ENCODE data around the gene RACK1. TPM values are rescaled to one million over a fixed set of nuclear protein-coding genes. Genes with fewer than 3 reads are reported as not detected.

The RACK1 gene
- polyA plus RNA-seq, 2 of the 4 experiments (the other 2 are of a cell fraction) = 2,590 to 3,139 TPM

DNA sequence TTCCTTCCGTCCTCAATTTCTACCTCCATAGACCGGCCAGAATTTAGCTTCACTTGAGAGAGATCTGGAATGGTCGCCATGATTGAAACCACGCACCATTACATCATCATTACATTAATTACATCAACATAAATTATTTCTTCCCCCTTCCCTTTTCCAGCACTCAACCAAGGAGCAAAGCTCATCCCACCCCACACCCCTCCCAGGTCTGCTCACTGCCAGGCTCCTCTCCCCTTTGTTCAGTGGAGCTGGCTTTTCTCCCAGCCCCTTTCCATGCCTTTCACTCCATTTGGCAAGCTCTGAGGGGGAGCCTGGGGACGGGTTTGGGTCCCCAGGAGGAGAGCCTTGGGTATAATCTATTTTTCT lies 8.4 kb downstream of the RACK1 start:
- no peak for DNase-seq (ENCODE audit: low read depth in 1 of 2, low spot score in 1 of 2)

DNA sequence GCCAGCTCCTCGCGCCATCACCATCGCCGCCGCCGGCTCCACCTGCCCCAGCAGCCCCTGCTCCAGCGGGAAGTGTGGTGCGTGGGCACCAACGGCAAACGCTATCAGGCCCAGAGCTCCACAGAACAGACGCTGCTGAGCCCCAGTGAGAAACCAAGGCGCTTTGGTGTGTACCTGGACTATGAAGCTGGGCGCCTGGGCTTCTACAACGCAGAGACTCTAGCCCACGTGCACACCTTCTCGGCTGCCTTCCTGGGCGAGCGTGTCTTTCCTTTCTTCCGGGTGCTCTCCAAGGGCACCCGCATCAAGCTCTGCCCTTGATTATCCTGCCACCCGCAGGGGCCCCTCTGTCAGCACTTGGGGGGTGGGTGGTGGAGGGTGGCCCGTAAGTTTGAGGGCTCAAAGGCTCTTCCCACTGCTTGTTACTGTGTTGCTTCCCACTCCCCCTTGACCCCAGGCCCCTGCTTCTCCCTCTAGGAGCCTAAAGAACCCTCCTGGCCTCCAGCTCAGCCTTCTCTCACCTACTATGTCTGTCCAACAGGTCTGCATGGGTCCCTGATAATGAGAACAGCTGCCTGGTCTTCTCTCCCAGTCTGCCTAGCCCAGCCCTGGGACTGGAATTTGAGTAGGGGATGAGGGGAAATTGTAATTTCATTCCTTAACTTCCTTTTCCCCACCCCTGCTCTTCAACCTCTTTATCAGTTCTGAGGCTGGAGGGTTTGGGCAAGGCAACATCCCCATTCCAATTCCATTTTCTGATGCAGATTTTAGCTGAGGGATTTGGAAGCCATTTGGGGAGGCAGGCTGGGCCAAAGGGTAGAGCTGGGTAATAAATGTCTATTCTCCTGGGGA lies 9.0 kb downstream of the RACK1 start:
- CTCF ChIA-PET = interaction anchor here (0.7 to 1.0 kb wide), 4 partner anchors 9 to 37 kb away, joined by 3 to 4 read pairs (median 4); partner anchors contain the start of gene RACK1
- ATAC-seq (peak; percentile 19 to 45), FAIRE-seq (no peak), DNase-seq (ENCODE audit: low read depth in 1 of 2, low spot score in 1 of 2) (no peak)
- POLR2A ChIA-PET = interaction anchor here (1.1 to 4.2 kb wide), 7 partner anchors 9 to 45 kb away, joined by 3 to 25 read pairs (median 5); partner anchors contain the start of genes RACK1, TRIM41 and TRIM7
- H3K4me2 ChIP-seq = no peak overlapping the region
- no peak overlapping the region for H3K4me3 ChIP-seq
- peaks cover 11% of the 10 kb centered on the region; the same call in 1 of the 3 replicates for H3K4me1 ChIP-seq
- 91% methylated on average over 15 of the region's 22 CpGs for WGBS (ENCODE audit: missing lambda C conversion rate)
- no peaks in the 10 kb centered on the region for H3K9me3 ChIP-seq
- H3K27ac ChIP-seq = peak overlapping the region in 1 of 2 experiments; percentile 47; a peak in 1 of 6 replicates
- TF ChIP-seq ZFP36 (IDR thresholded peaks at IDR 0.05; ENCODE audit: borderline replicate concordance, partially characterized antibody) = no peak
- TF ChIP-seq FOXS1 (CRISPR knock-in tag; IDR thresholded peaks at IDR 0.05) = no peak
- TF ChIP-seq FOSB (CRISPR knock-in tag; IDR thresholded peaks at IDR 0.05) = peak; percentile 77
- TF ChIP-seq, protein P1, sequence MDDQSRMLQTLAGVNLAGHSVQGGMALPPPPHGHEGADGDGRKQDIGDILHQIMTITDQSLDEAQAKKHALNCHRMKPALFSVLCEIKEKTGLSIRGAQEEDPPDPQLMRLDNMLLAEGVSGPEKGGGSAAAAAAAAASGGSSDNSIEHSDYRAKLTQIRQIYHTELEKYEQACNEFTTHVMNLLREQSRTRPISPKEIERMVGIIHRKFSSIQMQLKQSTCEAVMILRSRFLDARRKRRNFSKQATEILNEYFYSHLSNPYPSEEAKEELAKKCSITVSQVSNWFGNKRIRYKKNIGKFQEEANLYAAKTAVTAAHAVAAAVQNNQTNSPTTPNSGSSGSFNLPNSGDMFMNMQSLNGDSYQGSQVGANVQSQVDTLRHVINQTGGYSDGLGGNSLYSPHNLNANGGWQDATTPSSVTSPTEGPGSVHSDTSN (IDR thresholded peaks at IDR 0.05) = no peak; the same call in 1 of the 2 replicates
- TF ChIP-seq, protein P2, sequence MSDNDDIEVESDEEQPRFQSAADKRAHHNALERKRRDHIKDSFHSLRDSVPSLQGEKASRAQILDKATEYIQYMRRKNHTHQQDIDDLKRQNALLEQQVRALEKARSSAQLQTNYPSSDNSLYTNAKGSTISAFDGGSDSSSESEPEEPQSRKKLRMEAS (IDR thresholded peaks at IDR 0.05) = no peak
- peak; percentile 28; the same call in 1 of the 2 replicates for TF ChIP-seq HOXB5 (CRISPR knock-in tag; IDR thresholded peaks at IDR 0.05)
- peak; percentile 23 for TF ChIP-seq CHD2 (IDR thresholded peaks at IDR 0.05; ENCODE audit: low read length, partially characterized antibody)
- peak; percentile 92 for TF ChIP-seq HOXA7 (CRISPR knock-in tag; IDR thresholded peaks at IDR 0.05)
- TF ChIP-seq, protein P3, sequence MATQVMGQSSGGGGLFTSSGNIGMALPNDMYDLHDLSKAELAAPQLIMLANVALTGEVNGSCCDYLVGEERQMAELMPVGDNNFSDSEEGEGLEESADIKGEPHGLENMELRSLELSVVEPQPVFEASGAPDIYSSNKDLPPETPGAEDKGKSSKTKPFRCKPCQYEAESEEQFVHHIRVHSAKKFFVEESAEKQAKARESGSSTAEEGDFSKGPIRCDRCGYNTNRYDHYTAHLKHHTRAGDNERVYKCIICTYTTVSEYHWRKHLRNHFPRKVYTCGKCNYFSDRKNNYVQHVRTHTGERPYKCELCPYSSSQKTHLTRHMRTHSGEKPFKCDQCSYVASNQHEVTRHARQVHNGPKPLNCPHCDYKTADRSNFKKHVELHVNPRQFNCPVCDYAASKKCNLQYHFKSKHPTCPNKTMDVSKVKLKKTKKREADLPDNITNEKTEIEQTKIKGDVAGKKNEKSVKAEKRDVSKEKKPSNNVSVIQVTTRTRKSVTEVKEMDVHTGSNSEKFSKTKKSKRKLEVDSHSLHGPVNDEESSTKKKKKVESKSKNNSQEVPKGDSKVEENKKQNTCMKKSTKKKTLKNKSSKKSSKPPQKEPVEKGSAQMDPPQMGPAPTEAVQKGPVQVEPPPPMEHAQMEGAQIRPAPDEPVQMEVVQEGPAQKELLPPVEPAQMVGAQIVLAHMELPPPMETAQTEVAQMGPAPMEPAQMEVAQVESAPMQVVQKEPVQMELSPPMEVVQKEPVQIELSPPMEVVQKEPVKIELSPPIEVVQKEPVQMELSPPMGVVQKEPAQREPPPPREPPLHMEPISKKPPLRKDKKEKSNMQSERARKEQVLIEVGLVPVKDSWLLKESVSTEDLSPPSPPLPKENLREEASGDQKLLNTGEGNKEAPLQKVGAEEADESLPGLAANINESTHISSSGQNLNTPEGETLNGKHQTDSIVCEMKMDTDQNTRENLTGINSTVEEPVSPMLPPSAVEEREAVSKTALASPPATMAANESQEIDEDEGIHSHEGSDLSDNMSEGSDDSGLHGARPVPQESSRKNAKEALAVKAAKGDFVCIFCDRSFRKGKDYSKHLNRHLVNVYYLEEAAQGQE (IDR thresholded peaks at IDR 0.05) = 0 out of 2 replicates have a peak, but pooled peaks have one; percentile 9
- TF ChIP-seq POLR2A (IDR thresholded peaks at IDR 0.05; ENCODE audit: low read length) = peak; percentile 9; the same call in 1 of the 2 replicates
- TF ChIP-seq, protein P4, sequence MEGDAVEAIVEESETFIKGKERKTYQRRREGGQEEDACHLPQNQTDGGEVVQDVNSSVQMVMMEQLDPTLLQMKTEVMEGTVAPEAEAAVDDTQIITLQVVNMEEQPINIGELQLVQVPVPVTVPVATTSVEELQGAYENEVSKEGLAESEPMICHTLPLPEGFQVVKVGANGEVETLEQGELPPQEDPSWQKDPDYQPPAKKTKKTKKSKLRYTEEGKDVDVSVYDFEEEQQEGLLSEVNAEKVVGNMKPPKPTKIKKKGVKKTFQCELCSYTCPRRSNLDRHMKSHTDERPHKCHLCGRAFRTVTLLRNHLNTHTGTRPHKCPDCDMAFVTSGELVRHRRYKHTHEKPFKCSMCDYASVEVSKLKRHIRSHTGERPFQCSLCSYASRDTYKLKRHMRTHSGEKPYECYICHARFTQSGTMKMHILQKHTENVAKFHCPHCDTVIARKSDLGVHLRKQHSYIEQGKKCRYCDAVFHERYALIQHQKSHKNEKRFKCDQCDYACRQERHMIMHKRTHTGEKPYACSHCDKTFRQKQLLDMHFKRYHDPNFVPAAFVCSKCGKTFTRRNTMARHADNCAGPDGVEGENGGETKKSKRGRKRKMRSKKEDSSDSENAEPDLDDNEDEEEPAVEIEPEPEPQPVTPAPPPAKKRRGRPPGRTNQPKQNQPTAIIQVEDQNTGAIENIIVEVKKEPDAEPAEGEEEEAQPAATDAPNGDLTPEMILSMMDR (IDR thresholded peaks at IDR 0.05) = no peak
- TF ChIP-seq RARB (CRISPR knock-in tag; IDR thresholded peaks at IDR 0.05) = 0 out of 2 replicates have a peak, but pooled peaks have one; percentile 25
- peak in 1 of 2 experiments; percentile 5; a peak in 3 of 5 replicates for TF ChIP-seq JUN (IDR thresholded peaks at IDR 0.05)
- no peak for TF ChIP-seq TFCP2L1 (CRISPR knock-in tag; IDR thresholded peaks at IDR 0.05)
- no peak for TF ChIP-seq SREBF2 (IDR thresholded peaks at IDR 0.05)

More for the DNA sequence above, 8.4 kb downstream of the RACK1 start:
- TF ChIP-seq JUNB (IDR thresholded peaks at IDR 0.05) (no peak), CEBPB (IDR thresholded peaks at IDR 0.05) (0 out of 4 replicates have a peak, but pooled peaks of 1 of the 2 experiments have one; percentile 17), POLR2AphosphoS2 (conservative IDR thresholded peaks at IDR 0.05; ENCODE audit: low read length) (peak; percentile 34; the same call in 1 of the 2 replicates), MAFK (IDR thresholded peaks at IDR 0.05; ENCODE audit: partially characterized antibody) (no peak)
- TF ChIP-seq, protein P5, sequence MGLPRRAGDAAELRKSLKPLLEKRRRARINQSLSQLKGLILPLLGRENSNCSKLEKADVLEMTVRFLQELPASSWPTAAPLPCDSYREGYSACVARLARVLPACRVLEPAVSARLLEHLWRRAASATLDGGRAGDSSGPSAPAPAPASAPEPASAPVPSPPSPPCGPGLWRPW (IDR thresholded peaks at IDR 0.05) = no peak
- TF ChIP-seq, protein P3 (IDR thresholded peaks at IDR 0.05) = no peak
- TF ChIP-seq, protein P2 (IDR thresholded peaks at IDR 0.05) = 0 out of 2 replicates have a peak, but pooled peaks have one; percentile 15
- no peaks in the 10 kb centered on the region for H3K9me3 ChIP-seq
- H3K4me1 ChIP-seq = peaks cover 14% of the 10 kb centered on the region; the same call in 1 of the 3 replicates
- FAIRE-seq (no peak), ATAC-seq (peak in 1 of 2 experiments; percentile 7; a peak in 3 of 6 replicates)
- ChIA-PET CTCF (interaction anchor here (0.7 to 1.0 kb wide), 3 partner anchors 9 to 37 kb away, joined by 3 to 4 read pairs (median 4); partner anchors contain the start of gene RACK1), POLR2A (interaction anchor here (1.1 to 4.2 kb wide), 8 partner anchors 9 to 45 kb away, joined by 3 to 25 read pairs (median 4); partner anchors contain the start of genes RACK1, TRIM41 and TRIM7)
- WGBS (ENCODE audit: missing lambda C conversion rate) = 89% methylated on average over 5 of the region's 5 CpGs
- no peak overlapping the region for H3K4me2 ChIP-seq
- H3K27ac ChIP-seq = peak overlapping the region in 1 of 2 experiments; percentile 47; a peak in 2 of 6 replicates
- H3K4me3 ChIP-seq = no peak overlapping the region

Measured in A549 (cell line).